Prostate gland (tissue), 2 donors: ENCODE data around the gene ZNF330. TPM values are rescaled to one million over a fixed set of nuclear protein-coding genes. Genes with fewer than 3 reads are reported as not detected.

ENCODE experiments used
- DNase-seq: peaks from one replicate; pipeline ENCODE4 v3.0.0-alpha.2; 2019; ENCODE audit warnings: low spot score
- H3K27ac ChIP-seq, 2 donors: fragments of 200-600 bp; sonication (generic); 2 replicates each; pipeline ENCODE4 v1.5.1; 2017 to 2019
- H3K27me3 ChIP-seq: fragments of 200-600 bp; sonication (generic); replicated peaks from 2 replicates; pipeline ENCODE4 v1.5.1; 2019; ENCODE audit not compliant: insufficient read depth
- H3K36me3 ChIP-seq, 2 donors: fragments of 200-600 bp; sonication (generic); 1 replicate in 1 of 2; 2 replicates in 1 of 2; pipeline versions ENCODE4 v1.5.1 to v1.8.1; 2017 to 2019
- H3K4me1 ChIP-seq: fragments of 200-600 bp; sonication (generic); replicated peaks from 2 replicates; pipeline ENCODE4 v1.5.1; 2019
- H3K4me3 ChIP-seq, 2 donors: fragments of 200-600 bp; sonication (generic); 2 replicates each; pipeline ENCODE4 v1.5.1; 2017 to 2019
- H3K9me3 ChIP-seq: fragments of 200-600 bp; sonication (generic); 2 replicates; pipeline ENCODE4 v1.5.1; 2017
- CTCF ChIP-seq, 4 experiments: fragments of 200-600 bp in 2 of 4; fragments of 450-650 bp in 2 of 4; sonication (generic) in 2 of 4; IDR thresholded peaks; 1 replicate in 3 of 4; 2 replicates in 1 of 4; pipeline ENCODE4 v1.5.1; 2016 to 2019; ENCODE audit warnings: antibody characterized with exemption in 4 of 4, mild to moderate bottlenecking in 2 of 4, moderate library complexity in 2 of 4
- POLR2A ChIP-seq: fragments of 450-650 bp; IDR thresholded peaks from one replicate; pipeline ENCODE4 v1.6.1; 2016; ENCODE audit warnings: antibody characterized with exemption, mild to moderate bottlenecking
- POLR2AphosphoS5 ChIP-seq: sonication (generic); formaldehyde crosslinking; IDR thresholded peaks from one replicate; pipeline ENCODE4 v1.6.1; 2017; ENCODE audit warnings: antibody characterized with exemption
- WGBS: methylation state at CpG from one replicate; pipeline ENCODE4 v1.1.5; 2018; 5-methylcytosine and 5-hydroxymethylcytosine counted together
- intact Hi-C: fragments of 100-400 bp; cut with DNase I; formaldehyde crosslinking; loops from one replicate; pipeline ENCODE4 v1.14.2; 2022
- total RNA-seq, 2 donors: library from RNA; depleted of rRNA; stranded (reverse); fragments of >200 nt; gene quantifications; one replicate each; pipeline ENCODE4 v1.1.0, GENCODE V29; 2016

Gene ZNF330
- total RNA-seq, 2 donors from 2014 or later, result 12.1 to 22.7 TPM

- no peak for DNase-seq
These were observed 27.8 kb downstream of the ZNF330 start for GRCh38 chr4:141248486-141248885.

GRCh38 chr4:141254326-141254725 is 33.6 kb downstream of the ZNF330 start:
- Histone ChIP-seq H3K9me3 (no peaks in the 10 kb centered on the region), H3K4me1 (no peaks in the 10 kb centered on the region), H3K4me3 (no peak overlapping the region), H3K27ac (no peak overlapping the region), H3K36me3 (no peaks in the 10 kb centered on the region), H3K27me3 (no peaks in the 10 kb centered on the region)
- intact Hi-C loops, result no loop called here
- DNase-seq, result no peak
- no peak for TF ChIP-seq CTCF (IDR thresholded peaks at IDR 0.05)
- no peak for TF ChIP-seq POLR2A
- TF ChIP-seq POLR2AphosphoS5, result no peak

More at GRCh38 chr4:141248486-141248885, 27.8 kb downstream of the ZNF330 start:
- TF ChIP-seq POLR2A, result no peak
- TF ChIP-seq CTCF (IDR thresholded peaks at IDR 0.05), result no peak
- TF ChIP-seq POLR2AphosphoS5, result no peak
- no peaks in the 10 kb centered on the region for H3K4me1 ChIP-seq
- H3K27me3 ChIP-seq, result no peaks in the 10 kb centered on the region
- H3K36me3 ChIP-seq, result no peaks in the 10 kb centered on the region
- intact Hi-C loops, result no loop called here
- H3K4me3 ChIP-seq, result no peak overlapping the region
- no peak overlapping the region for H3K27ac ChIP-seq
- H3K9me3 ChIP-seq, result no peaks in the 10 kb centered on the region

- intact Hi-C loops, result no loop called here
- 92% methylated on average over 2 of the region's 2 CpGs for WGBS
- H3K27me3 ChIP-seq, result no peaks in the 10 kb centered on the region
These were observed 34.3 kb downstream of the ZNF330 start for GRCh38 chr4:141255016-141255415.

GRCh38 chr4:141258558-141258957 is 37.9 kb downstream of the ZNF330 start:
- Histone ChIP-seq H3K9me3 (no peaks in the 10 kb centered on the region), H3K36me3 (no peaks in the 10 kb centered on the region), H3K27me3 (no peaks in the 10 kb centered on the region), H3K4me1 (no peaks in the 10 kb centered on the region), H3K27ac (no peak overlapping the region), H3K4me3 (no peak overlapping the region)
- no peak for DNase-seq
- TF ChIP-seq POLR2AphosphoS5 (no peak), POLR2A (no peak), CTCF (IDR thresholded peaks at IDR 0.05) (no peak)
- intact Hi-C loops, result no loop called here

More at GRCh38 chr4:141255016-141255415, 34.3 kb downstream of the ZNF330 start:
- H3K4me3 ChIP-seq, result no peak overlapping the region
- no peak overlapping the region for H3K27ac ChIP-seq
- H3K36me3 ChIP-seq, result no peaks in the 10 kb centered on the region
- DNase-seq, result no peak
- TF ChIP-seq POLR2AphosphoS5 (no peak), POLR2A (no peak), CTCF (IDR thresholded peaks at IDR 0.05) (no peak)
- no peaks in the 10 kb centered on the region for H3K4me1 ChIP-seq
- no peaks in the 10 kb centered on the region for H3K9me3 ChIP-seq

GRCh38 chr4:141275834-141276233 is 55.1 kb downstream of the ZNF330 start:
- Histone ChIP-seq H3K27ac (no peak overlapping the region), H3K27me3 (no peaks in the 10 kb centered on the region), H3K4me3 (no peak overlapping the region), H3K36me3 (no peaks in the 10 kb centered on the region), H3K9me3 (no peaks in the 10 kb centered on the region), H3K4me1 (no peaks in the 10 kb centered on the region)
- 54% methylated on average over 1 of the region's 1 CpG for WGBS
- no peak for DNase-seq
- intact Hi-C loops, result no loop called here
- TF ChIP-seq POLR2AphosphoS5, result no peak
- TF ChIP-seq POLR2A, result no peak
- TF ChIP-seq CTCF (IDR thresholded peaks at IDR 0.05), result no peak
